ENCODE results near the gene RPS6KA4. TPM values are rescaled to one million over a fixed set of nuclear protein-coding genes. Genes with fewer than 3 reads are reported as not detected.
A peak's percentile ranks its signal among the peaks of the same experiment; 100 is the strongest.

Gene RPS6KA4
- total RNA-seq, 1 donor from 2014 or later, result 33.0 TPM

DNA sequence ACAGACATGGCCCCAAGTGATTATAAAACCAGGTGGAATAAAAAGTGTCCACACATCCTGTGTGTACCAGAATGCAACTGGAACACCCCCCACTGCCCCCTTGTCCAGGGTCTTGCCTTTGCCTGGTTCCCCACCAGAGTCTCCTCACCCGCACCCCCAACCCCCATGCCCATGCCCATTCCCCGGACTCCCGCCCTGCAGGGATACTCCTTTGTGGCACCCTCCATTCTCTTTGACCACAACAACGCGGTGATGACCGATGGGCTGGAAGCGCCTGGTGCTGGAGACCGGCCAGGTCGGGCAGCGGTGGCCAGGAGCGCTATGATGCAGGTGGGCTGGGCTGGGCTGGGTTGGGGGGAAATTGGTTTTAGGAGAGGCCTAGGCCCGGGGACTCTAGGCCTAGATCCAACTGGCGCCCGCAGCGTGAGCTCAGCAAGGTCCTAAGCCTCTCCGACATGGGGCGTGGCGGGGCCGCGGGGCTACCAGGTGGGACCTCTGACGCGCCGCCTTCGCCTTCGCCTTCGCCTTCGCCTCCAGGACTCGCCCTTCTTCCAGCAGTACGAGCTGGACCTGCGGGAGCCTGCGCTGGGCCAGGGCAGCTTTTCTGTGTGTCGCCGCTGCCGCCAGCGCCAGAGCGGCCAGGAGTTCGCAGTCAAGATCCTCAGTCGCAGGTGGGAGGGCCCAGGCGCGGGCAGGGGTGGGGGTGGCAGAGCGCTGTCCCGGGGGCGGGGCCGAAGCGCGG is 9.1 kb downstream of the RPS6KA4 start:
- no peak for DNase-seq (ENCODE audit: low spot score)

DNA sequence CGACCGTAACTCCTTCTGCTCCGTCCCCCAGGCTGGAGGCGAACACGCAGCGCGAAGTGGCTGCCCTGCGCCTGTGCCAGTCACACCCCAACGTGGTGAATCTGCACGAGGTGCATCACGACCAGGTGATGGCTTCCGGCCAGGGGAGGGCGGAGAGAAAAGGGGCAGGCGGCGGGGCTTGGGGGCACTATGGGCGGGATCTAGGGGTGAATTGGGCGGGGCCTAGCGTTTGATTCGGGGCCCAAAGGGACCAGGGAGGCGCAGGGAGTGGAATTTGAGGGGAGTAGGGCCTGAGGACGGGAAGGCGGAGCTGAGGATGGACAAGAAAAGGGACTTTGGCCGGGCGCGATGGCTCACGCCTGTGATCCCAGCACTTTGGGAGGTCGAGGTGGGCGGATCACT is 9.7 kb downstream of the RPS6KA4 start:
- DNase-seq (ENCODE audit: low spot score), result no peak

- DNase-seq (ENCODE audit: low spot score), result no peak
Measured at GRCh38 chr11:64369440-64370421, 10.8 kb downstream of the RPS6KA4 start.

DNA sequence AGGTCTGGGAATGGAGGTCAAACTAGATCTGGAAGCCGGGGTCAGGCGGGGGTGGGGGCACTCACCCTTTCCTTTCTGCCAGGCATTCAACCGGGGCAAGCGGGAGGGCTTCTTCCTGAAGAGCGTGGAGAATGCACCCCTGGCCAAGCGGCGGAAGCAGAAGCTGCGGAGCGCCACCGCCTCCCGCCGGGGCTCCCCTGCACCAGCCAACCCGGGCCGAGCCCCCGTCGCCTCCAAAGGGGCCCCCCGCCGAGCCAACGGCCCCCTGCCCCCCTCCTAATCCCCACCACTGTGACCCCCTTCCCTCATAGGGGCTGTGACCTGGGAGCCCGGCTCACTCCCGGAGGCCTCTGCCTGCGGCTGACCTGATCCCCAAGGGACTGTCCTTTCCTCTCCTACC is 12.2 kb downstream of the RPS6KA4 start:
- no peak for DNase-seq (ENCODE audit: low spot score)

DNA sequence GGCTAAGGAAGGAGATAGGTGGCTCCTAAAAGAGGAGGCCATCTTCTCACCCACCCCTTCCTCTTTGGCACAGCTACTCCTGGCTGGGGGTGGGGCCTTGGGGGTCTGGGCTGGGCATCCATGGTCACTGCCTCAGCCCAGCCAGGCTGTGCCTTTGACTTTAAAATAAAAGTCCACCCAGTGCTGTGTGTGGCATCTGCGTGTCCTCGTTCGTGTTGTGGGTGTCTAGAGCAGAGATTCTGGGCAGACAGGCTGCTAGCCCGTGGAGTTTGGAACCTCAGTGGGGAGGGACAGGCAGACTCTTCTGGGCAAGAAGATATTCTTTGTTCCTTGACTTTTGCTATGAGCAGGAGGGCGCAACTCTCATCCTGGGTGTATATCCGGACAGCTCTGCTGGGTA is 13.1 kb downstream of the RPS6KA4 start:
- no peak for DNase-seq (ENCODE audit: low spot score)

DNA sequence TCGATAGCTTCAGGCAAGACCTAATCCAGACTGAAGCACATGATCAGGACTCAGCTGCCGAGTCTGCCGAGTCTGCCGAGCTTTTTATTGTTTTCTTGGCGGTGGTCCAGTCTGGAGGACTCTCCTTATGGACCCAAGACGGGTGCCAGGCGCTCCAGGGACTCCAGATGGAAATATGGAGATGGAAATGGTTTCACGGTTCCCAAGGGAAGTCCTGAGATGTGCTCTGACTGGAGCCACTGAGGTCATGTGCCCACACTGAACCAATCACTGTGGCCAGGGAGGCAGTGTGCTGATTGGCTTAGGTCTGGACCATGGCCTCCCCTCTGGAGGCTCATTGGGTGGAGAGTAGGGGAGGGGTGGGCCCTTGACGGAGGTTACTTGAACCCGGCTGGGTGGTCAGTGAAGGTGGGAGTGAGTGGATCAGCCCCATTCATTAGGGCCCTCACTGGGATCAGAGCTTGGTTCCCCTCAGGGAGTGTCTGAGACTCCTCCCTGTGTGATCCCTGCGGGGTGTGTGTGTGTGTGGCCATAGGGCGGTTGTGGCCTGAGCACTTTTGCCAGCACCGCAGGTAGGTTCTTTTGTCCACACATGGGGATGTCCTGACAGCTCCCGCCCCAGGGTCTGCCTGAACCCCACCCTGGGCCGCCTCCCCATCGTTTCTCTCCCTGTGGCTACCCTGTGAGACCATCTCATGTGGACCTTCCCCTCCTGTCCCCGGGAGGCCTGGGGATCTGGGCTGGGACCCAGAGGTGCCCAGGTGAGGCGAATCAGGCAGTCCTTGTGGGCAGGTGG is 14.0 kb downstream of the RPS6KA4 start:
- no peak for DNase-seq (ENCODE audit: low spot score)

DNA sequence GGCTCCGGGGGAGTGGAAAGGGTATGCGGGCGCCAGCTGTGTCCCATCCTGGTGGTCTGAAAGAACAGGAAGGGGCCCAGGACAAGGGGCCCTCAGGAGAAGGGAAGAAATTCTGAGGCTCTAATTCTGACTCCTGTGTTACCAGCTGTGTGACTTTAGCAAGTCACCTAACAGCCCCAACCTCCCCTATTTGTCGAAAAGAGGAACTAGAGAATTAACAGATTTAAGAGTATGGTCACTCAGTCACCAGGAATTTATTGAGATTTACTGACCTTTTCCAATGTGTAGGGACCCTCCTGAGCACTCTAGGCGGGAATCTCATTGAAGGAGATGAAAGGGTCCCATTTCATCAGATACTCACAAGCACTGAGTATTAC is 14.6 kb downstream of the RPS6KA4 start:
- no peak for DNase-seq (ENCODE audit: low spot score)

GRCh38 chr11:64376071-64376470 is 17.1 kb downstream of the RPS6KA4 start:
- DNase-seq (ENCODE audit: low spot score), result no peak

DNA sequence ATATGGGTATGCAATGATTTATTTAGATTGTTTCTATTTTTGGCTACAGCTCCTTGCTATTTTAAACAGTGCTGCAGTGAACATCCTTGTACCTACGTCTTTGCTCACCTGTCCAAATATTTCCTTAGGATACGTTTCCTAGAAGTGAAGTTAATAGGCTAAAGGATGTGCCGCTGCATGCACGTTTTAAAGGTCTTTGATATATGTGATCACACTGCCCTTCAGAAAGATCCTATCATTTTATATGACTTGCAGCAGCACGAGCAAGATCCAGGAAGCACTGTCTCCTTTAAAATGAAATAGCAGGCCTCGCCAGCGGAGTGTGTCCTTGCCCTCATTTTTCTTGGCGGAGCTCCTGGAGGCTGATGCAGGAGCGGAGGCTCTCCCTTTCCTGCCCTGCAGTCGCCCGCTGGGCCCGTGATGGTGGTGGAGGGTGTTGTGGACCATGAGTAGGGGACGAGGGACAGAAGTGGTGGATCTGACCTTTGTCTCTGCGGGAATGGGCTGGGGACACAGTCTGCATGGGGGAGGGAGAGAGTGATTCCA is 19.4 kb downstream of the RPS6KA4 start:
- DNase-seq (ENCODE audit: low spot score), result peak; percentile 38

DNA sequence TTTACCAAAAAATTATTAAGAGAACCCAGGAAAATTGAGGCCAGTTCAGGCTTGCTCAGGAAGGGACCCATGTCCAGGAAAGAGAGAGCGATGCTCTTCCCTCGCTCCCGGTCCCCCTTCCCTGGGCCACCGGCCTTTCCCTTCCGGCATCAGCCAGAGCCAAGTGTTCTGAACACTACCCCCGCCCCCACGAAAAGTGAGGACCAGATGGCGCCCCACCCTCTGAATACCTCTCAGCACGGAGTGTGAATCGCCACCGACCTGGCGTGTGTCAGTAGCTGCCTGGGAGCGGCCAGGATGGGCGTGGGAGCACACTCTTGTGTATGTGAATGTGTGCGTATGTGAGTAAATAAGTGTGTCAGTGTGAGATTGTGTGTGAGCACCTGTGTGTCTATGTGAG is 20.2 kb downstream of the RPS6KA4 start:
- DNase-seq (ENCODE audit: low spot score), result no peak

- DNase-seq (ENCODE audit: low spot score), result no peak
Measured at GRCh38 chr11:64379817-64380709, 21.1 kb downstream of the RPS6KA4 start.

GRCh38 chr11:64381350-64381749 is 22.4 kb downstream of the RPS6KA4 start:
- DNase-seq (ENCODE audit: low spot score), result no peak

- DNase-seq (ENCODE audit: low spot score), result no peak
Measured at GRCh38 chr11:64382047-64382446, 23.1 kb downstream of the RPS6KA4 start.

GRCh38 chr11:64382586-64382985 is 23.6 kb downstream of the RPS6KA4 start:
- DNase-seq (ENCODE audit: low spot score), result no peak

DNA sequence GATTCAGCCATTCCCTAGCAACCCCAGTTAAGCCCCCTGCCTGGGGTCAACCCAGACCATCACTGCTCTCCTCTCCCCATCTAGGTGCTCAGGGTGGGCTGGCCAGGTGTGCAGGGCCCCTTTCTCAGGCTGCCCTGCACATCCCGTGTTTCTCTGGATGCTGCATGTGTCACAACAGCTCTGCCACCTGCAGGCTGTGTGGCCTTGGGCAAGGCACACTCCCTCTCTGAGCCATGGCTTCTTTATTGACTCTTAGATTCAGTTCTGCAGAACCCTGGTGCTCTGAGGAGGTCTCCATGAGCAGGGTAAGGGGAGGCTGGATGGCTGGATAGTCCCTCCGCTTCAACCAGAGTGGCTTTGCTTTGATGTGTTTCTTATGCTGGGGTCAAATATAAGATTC is 24.6 kb downstream of the RPS6KA4 start:
- DNase-seq (ENCODE audit: low spot score), result no peak

DNA sequence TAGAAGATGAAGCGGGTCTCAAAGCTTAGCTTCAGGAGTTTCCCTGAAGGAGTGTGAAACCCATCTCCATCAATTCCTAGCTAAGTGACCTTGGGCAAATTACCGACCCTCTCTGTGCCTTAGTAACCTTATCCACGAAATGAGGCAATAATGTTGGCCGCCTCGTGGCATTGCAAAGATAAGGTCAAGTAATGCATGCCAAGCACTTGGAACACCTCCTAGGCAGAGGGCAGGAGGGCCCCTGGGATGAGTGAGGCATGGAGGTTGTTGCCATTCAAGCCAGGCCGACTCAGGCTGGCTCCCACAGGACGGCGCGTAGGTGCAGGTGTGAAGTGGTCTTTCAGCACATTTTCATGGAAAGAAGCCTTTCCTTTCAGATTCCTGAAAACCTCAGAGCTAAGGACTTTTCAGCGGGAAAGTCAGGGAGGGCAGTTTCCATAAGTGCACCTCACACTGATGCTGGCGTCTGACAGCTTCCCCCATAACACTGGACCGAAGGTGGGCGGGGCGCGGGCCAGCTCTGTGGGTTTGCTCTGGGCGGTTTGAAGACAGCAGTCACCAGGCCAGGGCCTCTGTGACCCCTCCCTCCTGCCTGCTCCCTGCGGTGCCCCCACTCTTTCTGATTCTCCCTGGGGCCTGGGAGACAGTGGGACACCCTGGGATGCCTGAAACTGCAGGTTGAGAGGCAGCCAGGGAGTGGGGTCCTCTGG is 25.2 kb downstream of the RPS6KA4 start:
- no peak for DNase-seq (ENCODE audit: low spot score)

- peak; percentile 14 for DNase-seq (ENCODE audit: low spot score)
Measured at GRCh38 chr11:64384981-64385944, 26.3 kb downstream of the RPS6KA4 start.

DNA sequence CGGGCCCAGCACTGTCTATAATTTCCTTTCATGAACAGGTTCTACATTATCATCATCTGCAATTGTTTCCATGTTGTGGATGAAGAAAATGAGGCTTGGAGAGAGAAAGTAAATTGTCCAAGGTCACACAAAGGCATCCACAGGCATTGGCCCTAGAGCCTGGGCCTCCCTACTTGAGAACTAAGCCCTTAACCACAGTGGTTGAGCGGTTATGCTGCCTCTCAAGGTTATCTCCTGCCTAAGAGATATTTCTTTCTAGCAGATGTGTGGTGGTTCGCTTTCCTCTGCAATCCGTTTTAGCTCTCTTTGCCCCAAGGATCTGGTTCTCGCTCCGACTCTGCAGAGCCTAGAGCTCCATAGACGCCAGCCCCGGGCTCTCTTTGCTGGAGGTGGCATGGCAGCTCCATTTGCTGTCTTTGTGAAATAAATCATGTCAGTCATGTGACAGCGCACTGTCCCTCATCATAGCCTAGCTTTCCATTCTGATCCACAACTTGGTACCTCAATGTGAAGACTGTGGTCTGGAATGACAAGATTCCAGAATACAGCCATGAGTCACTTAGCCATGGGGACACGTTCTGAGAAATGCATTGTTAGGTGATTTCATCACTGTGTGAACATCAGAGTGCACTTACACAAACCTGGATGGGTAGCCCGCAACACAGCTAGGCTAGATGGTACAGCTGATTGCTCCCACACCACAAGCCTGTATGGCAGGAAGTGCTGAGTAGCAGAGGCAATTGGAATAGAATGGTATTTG is 27.2 kb downstream of the RPS6KA4 start:
- DNase-seq (ENCODE audit: low spot score), result no peak

Measured in mucosa of gallbladder (tissue), 1 donor.